Panc1 (cell line): ENCODE results near the gene GSG1L. TPM values are rescaled to one million over a fixed set of nuclear protein-coding genes. Genes with fewer than 3 reads are reported as not detected.

Experiments
- ATAC-seq: fragments of 200-7000 bp; cut with Tn5 transposase; 2 replicates; pipeline ENCODE4 v1.9.1; 2020; ENCODE audit warnings: mild to moderate bottlenecking, moderate library complexity
- BruUV-seq: library from RNA; stranded (reverse); fragments of 400-500 nt; replicated peaks from 2 replicates; lab custom pipeline; 2021; lab: Mats Ljungman, UMichigan
- CTCF ChIA-PET: fragments of 300-600 bp; sonication (Branson Sonifier 250); formaldehyde crosslinking; loops from one replicate; lab custom pipeline; 2022; ENCODE audit warnings: antibody characterized with exemption; lab: Charles Lee
- POLR2A ChIA-PET: fragments of 300-600 bp; sonication (Branson Sonifier 250); formaldehyde crosslinking; loops from one replicate; lab custom pipeline; 2022; ENCODE audit warnings: antibody characterized with exemption; lab: Charles Lee
- DNase-seq: peaks from one replicate; pipeline ENCODE4 v3.0.0-alpha.2; 2010; ENCODE audit warnings: low read depth, low spot score
- H3K27ac ChIP-seq: 2 replicates; pipeline ENCODE4 v1.5.1; 2011; ENCODE audit warnings: mild to moderate bottlenecking, low read length, inconsistent platforms
- H3K27me3 ChIP-seq: fragments of 200-500 bp; sonication (Bioruptor generic); 2 replicates; pipeline ENCODE4 v1.6.0; 2014; ENCODE audit warnings: low read length, inconsistent platforms; ENCODE audit not compliant: control insufficient read depth, insufficient read depth
- H3K36me3 ChIP-seq: fragments of 200-500 bp; sonication (Bioruptor generic); 2 replicates; pipeline ENCODE4 v1.5.1; 2014; ENCODE audit warnings: inconsistent platforms, mild to moderate bottlenecking, low read length, moderate library complexity; ENCODE audit not compliant: control insufficient read depth, insufficient read depth
- H3K4me1 ChIP-seq: 2 replicates; pipeline ENCODE4 v1.5.1; 2011; ENCODE audit warnings: inconsistent platforms, mild to moderate bottlenecking, low read length, moderate library complexity; ENCODE audit not compliant: control insufficient read depth, insufficient read depth
- H3K4me3 ChIP-seq, 2 experiments: 2 replicates each; pipeline ENCODE4 v1.5.1; 2011 to 2012; ENCODE audit warnings: low read depth in 2 of 2, low read length in 2 of 2, mild to moderate bottlenecking in 2 of 2, inconsistent platforms in 1 of 2, moderate library complexity in 1 of 2
- H3K9me3 ChIP-seq: fragments of 200-500 bp; sonication (Bioruptor generic); 2 replicates; pipeline ENCODE4 v1.5.1; 2014; ENCODE audit warnings: low read depth, mild to moderate bottlenecking, inconsistent platforms, low read length, moderate library complexity; ENCODE audit not compliant: control insufficient read depth, insufficient read depth
- CTCF ChIP-seq: fragments of 450-650 bp; IDR thresholded peaks from 2 replicates; pipeline ENCODE4 v1.5.1; 2017; ENCODE audit warnings: mild to moderate bottlenecking
- POLR2AphosphoS5 ChIP-seq: IDR thresholded peaks from 2 replicates; pipeline ENCODE4 v1.6.1; 2012; ENCODE audit warnings: mild to moderate bottlenecking, low read depth, low read length, moderate library complexity
- REST ChIP-seq, 2 experiments: IDR thresholded peaks; 2 replicates each; pipeline ENCODE4 v1.6.1; 2011 to 2012; ENCODE audit warnings: low read depth in 2 of 2, control low read depth in 1 of 2, low read length in 1 of 2, mild to moderate bottlenecking in 1 of 2, moderate library complexity in 1 of 2; ENCODE audit not compliant: insufficient read depth in 1 of 2
- SIN3A ChIP-seq: IDR thresholded peaks from 2 replicates; pipeline ENCODE4 v1.6.1; 2012; ENCODE audit warnings: low read depth, mild to moderate bottlenecking, low read length, moderate library complexity, borderline replicate concordance; ENCODE audit not compliant: insufficient read depth
- TCF7L2 ChIP-seq: IDR thresholded peaks from 2 replicates; pipeline ENCODE4 v1.6.1; 2011; ENCODE audit warnings: mild to moderate bottlenecking, low read depth, low read length, inconsistent platforms
- in situ Hi-C: cut with HindIII; loops from 2 replicates; pipeline ENCODE4 v1.10.0; 2016; ENCODE audit warnings: low sequenced_read_pairs, low pct_unique_long_range_greater_than_20kb
- intact Hi-C: fragments of 100-400 bp; cut with micrococcal nuclease; formaldehyde crosslinking; loops from one replicate; pipeline ENCODE4 v1.10.0; 2022; ENCODE audit not compliant: unreplicated experiment
- total RNA-seq: library from RNA; stranded (reverse); gene quantifications from one replicate; pipeline ENCODE4 v1.2.1, GENCODE V29; 2021; ENCODE audit not compliant: unreplicated experiment

The GSG1L gene
- total RNA-seq, 1 experiment from 2014 or later = 0.08 TPM

GRCh38 chr16:27751676-27752075 lies 311.8 kb downstream of the GSG1L start:
- Histone ChIP-seq H3K36me3 (no peaks in the 10 kb centered on the region), H3K27ac (no peak overlapping the region), H3K27me3 (no peaks in the 10 kb centered on the region), H3K9me3 (no peaks in the 10 kb centered on the region), H3K4me1 (no peaks in the 10 kb centered on the region), H3K4me3 (no peak overlapping the region)
- intact Hi-C loops (no loop called here), in situ Hi-C loops (no loop called here)
- DNase-seq (no peak), ATAC-seq (no peak)
- TF ChIP-seq REST (IDR thresholded peaks at IDR 0.05; ENCODE audit: insufficient read depth in 1 of 2, low read depth in 2 of 2, low read length in 1 of 2) (no peak), CTCF (no peak)
- BruUV-seq = no TSS peak
- ChIA-PET POLR2A (interaction anchor here (0.6 kb wide), 1 partner anchor 27 kb away, joined by 3 read pairs; no protein-coding TSS in a partner anchor), CTCF (no interaction called here)

DNA sequence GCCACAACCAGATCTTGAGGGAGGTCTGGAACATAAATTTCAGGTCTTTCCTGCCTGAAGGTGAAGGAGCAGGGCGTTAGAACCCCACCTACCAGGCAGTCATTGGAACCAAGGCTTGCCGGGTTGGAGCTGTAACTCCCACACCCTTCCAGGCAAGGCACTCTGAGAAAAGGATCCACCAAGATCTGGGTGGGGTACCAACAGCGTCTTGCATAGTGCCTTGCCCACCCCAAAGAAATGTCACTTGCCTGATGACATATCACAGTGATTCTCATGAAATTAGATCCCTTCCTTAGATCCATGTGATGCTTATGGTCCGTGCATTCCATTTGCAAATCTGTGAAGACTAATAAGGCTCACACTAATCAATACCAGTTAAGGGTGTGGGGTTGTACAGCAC lies 312.3 kb downstream of the GSG1L start:
- CTCF ChIA-PET = no interaction called here
- TF ChIP-seq TCF7L2 (no peak), REST (IDR thresholded peaks at IDR 0.05; ENCODE audit: insufficient read depth in 1 of 2, low read depth in 2 of 2, low read length in 1 of 2) (no peak), SIN3A (no peak), POLR2AphosphoS5 (no peak), CTCF (no peak)
- Histone ChIP-seq H3K4me1 (no peaks in the 10 kb centered on the region), H3K27me3 (no peaks in the 10 kb centered on the region), H3K9me3 (no peaks in the 10 kb centered on the region), H3K27ac (no peak overlapping the region), H3K36me3 (no peaks in the 10 kb centered on the region), H3K4me3 (no peak overlapping the region)
- in situ Hi-C loops = no loop called here
- no TSS peak for BruUV-seq
- intact Hi-C loops = no loop called here
- POLR2A ChIA-PET = no interaction called here
- no peak for ATAC-seq
- DNase-seq = no peak
